WTC11 (cell line): ENCODE measurements around the gene LRRFIP2.

Experiments used
- CTCF ChIP-seq: fragments of 200-600 bp; IDR thresholded peaks from 2 replicates; pipeline ENCODE4 v1.8.0; 2022; ENCODE audit warnings: antibody characterized with exemption
- HMGA2 ChIP-seq: fragments of 250-450 bp; sonication (Bioruptor Pico); IDR thresholded peaks from 2 replicates; pipeline ENCODE4 v1.4.0; 2021; ENCODE audit warnings: mild to moderate bottlenecking, moderate library complexity
- NFE2L1 ChIP-seq: sonication (generic); formaldehyde crosslinking; IDR thresholded peaks from 2 replicates; pipeline ENCODE4 v1.8.1; 2023; ENCODE audit warnings: missing genetic modification reagents
- ZBTB21 ChIP-seq: sonication (generic); formaldehyde crosslinking; IDR thresholded peaks from 2 replicates; pipeline ENCODE4 v1.8.1; 2023; ENCODE audit warnings: mild to moderate bottlenecking, missing genetic modification reagents, borderline replicate concordance
- ZMAT4 ChIP-seq: fragments of 250-450 bp; sonication (Bioruptor Pico); IDR thresholded peaks from 2 replicates; pipeline ENCODE4 v1.9.0; 2021; ENCODE audit warnings: mild to moderate bottlenecking
- TF ChIP-seq, protein P1 (sequence below): sonication (generic); formaldehyde crosslinking; IDR thresholded peaks from 2 replicates; pipeline ENCODE4 v1.8.1; 2023; ENCODE audit warnings: mild to moderate bottlenecking, moderate library complexity, missing genetic modification reagents
- TF ChIP-seq, protein P2 (sequence below): sonication (generic); formaldehyde crosslinking; IDR thresholded peaks from 2 replicates; pipeline ENCODE4 v1.8.1; 2022; ENCODE audit warnings: mild to moderate bottlenecking, missing genetic modification reagents, moderate library complexity, borderline replicate concordance
- TF ChIP-seq, protein P3 (sequence below): sonication (generic); formaldehyde crosslinking; conservative IDR thresholded peaks from 2 replicates; pipeline ENCODE4 v1.8.1; 2022; ENCODE audit warnings: mild to moderate bottlenecking, missing genetic modification reagents
- TF ChIP-seq, protein P4 (sequence below): sonication (generic); formaldehyde crosslinking; IDR thresholded peaks from 2 replicates; pipeline ENCODE4 v1.8.1; 2022; ENCODE audit warnings: low read depth, missing genetic modification reagents, borderline replicate concordance

DNA sequence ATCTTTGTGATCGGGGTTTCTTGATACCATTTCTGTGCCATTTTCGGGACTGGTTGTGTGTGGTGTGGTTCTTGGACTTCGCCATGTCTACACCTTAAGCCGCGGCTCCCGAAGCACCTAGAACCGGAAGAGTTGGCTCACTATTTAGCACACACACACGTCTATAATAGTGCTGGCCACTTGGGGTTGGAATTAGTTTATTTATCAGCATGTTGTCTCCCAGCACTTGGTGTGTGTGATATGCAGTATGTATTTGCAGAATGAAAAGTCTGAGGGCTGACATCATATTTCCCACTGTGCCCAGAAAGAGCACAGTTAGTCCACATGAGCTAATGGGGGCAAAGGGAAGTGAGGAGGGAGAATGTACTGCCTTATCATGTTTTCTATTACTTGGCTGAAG, 157.5 kb downstream of the LRRFIP2 start:
- TF ChIP-seq NFE2L1 (CRISPR knock-in tag) (no peak), ZMAT4 (CRISPR knock-in tag) (no peak), CTCF (no peak), ZBTB21 (CRISPR knock-in tag) (no peak), HMGA2 (CRISPR knock-in tag) (no peak)
- TF ChIP-seq, protein P1, sequence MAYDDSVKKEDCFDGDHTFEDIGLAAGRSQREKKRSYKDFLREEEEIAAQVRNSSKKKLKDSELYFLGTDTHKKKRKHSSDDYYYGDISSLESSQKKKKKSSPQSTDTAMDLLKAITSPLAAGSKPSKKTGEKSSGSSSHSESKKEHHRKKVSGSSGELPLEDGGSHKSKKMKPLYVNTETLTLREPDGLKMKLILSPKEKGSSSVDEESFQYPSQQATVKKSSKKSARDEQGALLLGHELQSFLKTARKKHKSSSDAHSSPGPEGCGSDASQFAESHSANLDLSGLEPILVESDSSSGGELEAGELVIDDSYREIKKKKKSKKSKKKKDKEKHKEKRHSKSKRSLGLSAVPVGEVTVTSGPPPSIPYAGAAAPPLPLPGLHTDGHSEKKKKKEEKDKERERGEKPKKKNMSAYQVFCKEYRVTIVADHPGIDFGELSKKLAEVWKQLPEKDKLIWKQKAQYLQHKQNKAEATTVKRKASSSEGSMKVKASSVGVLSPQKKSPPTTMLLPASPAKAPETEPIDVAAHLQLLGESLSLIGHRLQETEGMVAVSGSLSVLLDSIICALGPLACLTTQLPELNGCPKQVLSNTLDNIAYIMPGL (CRISPR knock-in tag): no peak
- TF ChIP-seq, protein P2, sequence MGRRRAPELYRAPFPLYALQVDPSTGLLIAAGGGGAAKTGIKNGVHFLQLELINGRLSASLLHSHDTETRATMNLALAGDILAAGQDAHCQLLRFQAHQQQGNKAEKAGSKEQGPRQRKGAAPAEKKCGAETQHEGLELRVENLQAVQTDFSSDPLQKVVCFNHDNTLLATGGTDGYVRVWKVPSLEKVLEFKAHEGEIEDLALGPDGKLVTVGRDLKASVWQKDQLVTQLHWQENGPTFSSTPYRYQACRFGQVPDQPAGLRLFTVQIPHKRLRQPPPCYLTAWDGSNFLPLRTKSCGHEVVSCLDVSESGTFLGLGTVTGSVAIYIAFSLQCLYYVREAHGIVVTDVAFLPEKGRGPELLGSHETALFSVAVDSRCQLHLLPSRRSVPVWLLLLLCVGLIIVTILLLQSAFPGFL (CRISPR knock-in tag): no peak
- TF ChIP-seq, protein P3, sequence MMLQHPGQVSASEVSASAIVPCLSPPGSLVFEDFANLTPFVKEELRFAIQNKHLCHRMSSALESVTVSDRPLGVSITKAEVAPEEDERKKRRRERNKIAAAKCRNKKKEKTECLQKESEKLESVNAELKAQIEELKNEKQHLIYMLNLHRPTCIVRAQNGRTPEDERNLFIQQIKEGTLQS (CRISPR knock-in tag): no peak
- TF ChIP-seq, protein P4, sequence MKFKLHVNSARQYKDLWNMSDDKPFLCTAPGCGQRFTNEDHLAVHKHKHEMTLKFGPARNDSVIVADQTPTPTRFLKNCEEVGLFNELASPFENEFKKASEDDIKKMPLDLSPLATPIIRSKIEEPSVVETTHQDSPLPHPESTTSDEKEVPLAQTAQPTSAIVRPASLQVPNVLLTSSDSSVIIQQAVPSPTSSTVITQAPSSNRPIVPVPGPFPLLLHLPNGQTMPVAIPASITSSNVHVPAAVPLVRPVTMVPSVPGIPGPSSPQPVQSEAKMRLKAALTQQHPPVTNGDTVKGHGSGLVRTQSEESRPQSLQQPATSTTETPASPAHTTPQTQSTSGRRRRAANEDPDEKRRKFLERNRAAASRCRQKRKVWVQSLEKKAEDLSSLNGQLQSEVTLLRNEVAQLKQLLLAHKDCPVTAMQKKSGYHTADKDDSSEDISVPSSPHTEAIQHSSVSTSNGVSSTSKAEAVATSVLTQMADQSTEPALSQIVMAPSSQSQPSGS (CRISPR knock-in tag): no peak
